Suprapubic skin (tissue), 4 donors: ENCODE results near the gene PCNX2. TPM values are rescaled to one million over a fixed set of nuclear protein-coding genes. Genes with fewer than 3 reads are reported as not detected.

Experiments used
- DNase-seq, 2 donors: peaks; one replicate each; pipeline ENCODE4 v3.0.0-alpha.2; 2019; ENCODE audit warnings: low spot score in 2 of 2
- H3K27ac ChIP-seq: fragments of 200-600 bp; sonication (generic); one replicate; pipeline ENCODE4 v1.5.1; 2019
- H3K27me3 ChIP-seq: fragments of 200-600 bp; sonication (generic); one replicate; pipeline ENCODE4 v1.5.1; 2019
- H3K36me3 ChIP-seq: fragments of 200-600 bp; sonication (generic); one replicate; pipeline ENCODE4 v1.5.1; 2019
- H3K4me1 ChIP-seq: fragments of 200-600 bp; sonication (generic); one replicate; pipeline ENCODE4 v1.5.1; 2019
- H3K4me3 ChIP-seq: fragments of 200-600 bp; sonication (generic); one replicate; pipeline ENCODE4 v1.5.1; 2019; ENCODE audit warnings: mild to moderate bottlenecking
- H3K9me3 ChIP-seq: fragments of 200-600 bp; sonication (generic); one replicate; pipeline ENCODE4 v1.5.1; 2019
- EP300 ChIP-seq: sonication (generic); formaldehyde crosslinking; IDR thresholded peaks from one replicate; pipeline ENCODE4 v1.6.1; 2017; ENCODE audit warnings: antibody characterized with exemption
- POLR2A ChIP-seq, 2 donors: fragments of 450-650 bp; IDR thresholded peaks; one replicate each; pipeline ENCODE4 v1.6.1; 2017; ENCODE audit warnings: antibody characterized with exemption in 2 of 2, mild to moderate bottlenecking in 2 of 2, moderate library complexity in 2 of 2
- POLR2AphosphoS5 ChIP-seq, 3 donors: sonication (generic); formaldehyde crosslinking; IDR thresholded peaks; one replicate each; pipeline ENCODE4 v1.6.1; 2017; ENCODE audit warnings: antibody characterized with exemption in 3 of 3
- WGBS: methylation state at CpG from one replicate; pipeline ENCODE4 v1.1.5; 2018; 5-methylcytosine and 5-hydroxymethylcytosine counted together
- total RNA-seq, 4 donors: library from RNA; depleted of rRNA; stranded (reverse); fragments of >200 nt; gene quantifications; one replicate each; pipeline ENCODE4 v1.1.0, GENCODE V29; 2016
- TF ChIP-seq, protein P1 (sequence below), 2 donors: fragments of 200-600 bp in 1 of 2; fragments of 450-650 bp in 1 of 2; sonication (generic) in 1 of 2; IDR thresholded peaks; one replicate each; pipeline ENCODE4 v1.5.1; 2016 to 2019; ENCODE audit warnings: antibody characterized with exemption in 2 of 2, mild to moderate bottlenecking in 1 of 2, moderate library complexity in 1 of 2

Gene PCNX2
- total RNA-seq, 4 donors from 2014 or later, result 8.9 to 21.4 (median 14.3) TPM

DNA sequence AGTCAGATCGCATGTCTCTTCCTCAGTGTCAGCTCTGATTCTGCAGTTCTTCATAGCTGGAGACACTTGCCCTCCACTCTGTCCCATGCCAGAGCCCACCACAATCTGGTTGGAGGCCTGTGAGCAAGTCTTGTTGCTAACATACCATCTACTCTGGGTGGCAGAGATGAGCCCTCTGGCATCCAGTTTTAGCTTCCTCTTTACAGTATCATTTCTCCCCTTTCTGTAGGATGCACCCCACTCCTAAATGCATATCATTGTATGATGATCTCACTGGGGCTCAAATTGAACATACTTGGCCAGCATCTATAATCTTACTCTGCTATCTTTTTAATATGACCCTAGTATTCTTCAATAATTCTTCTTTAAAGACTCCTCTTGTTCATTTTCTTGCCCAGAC, 16.9 kb downstream of the PCNX2 start:
- DNase-seq, result no peak
- H3K27me3 ChIP-seq, result no peaks in the 10 kb centered on the region
- 83% methylated on average over 1 of the region's 1 CpG for WGBS
- H3K36me3 ChIP-seq, result no peaks in the 10 kb centered on the region
- TF ChIP-seq, protein P1, sequence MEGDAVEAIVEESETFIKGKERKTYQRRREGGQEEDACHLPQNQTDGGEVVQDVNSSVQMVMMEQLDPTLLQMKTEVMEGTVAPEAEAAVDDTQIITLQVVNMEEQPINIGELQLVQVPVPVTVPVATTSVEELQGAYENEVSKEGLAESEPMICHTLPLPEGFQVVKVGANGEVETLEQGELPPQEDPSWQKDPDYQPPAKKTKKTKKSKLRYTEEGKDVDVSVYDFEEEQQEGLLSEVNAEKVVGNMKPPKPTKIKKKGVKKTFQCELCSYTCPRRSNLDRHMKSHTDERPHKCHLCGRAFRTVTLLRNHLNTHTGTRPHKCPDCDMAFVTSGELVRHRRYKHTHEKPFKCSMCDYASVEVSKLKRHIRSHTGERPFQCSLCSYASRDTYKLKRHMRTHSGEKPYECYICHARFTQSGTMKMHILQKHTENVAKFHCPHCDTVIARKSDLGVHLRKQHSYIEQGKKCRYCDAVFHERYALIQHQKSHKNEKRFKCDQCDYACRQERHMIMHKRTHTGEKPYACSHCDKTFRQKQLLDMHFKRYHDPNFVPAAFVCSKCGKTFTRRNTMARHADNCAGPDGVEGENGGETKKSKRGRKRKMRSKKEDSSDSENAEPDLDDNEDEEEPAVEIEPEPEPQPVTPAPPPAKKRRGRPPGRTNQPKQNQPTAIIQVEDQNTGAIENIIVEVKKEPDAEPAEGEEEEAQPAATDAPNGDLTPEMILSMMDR (IDR thresholded peaks at IDR 0.05), result no peak
- TF ChIP-seq POLR2AphosphoS5 (IDR thresholded peaks at IDR 0.05) (no peak), POLR2A (IDR thresholded peaks at IDR 0.05) (no peak), EP300 (no peak)
- no peak overlapping the region for H3K4me3 ChIP-seq
- H3K4me1 ChIP-seq, result no peaks in the 10 kb centered on the region
- H3K27ac ChIP-seq, result no peak overlapping the region
- no peaks in the 10 kb centered on the region for H3K9me3 ChIP-seq

- H3K9me3 ChIP-seq, result no peaks in the 10 kb centered on the region
- no peaks in the 10 kb centered on the region for H3K27me3 ChIP-seq
- H3K27ac ChIP-seq, result no peak overlapping the region
- TF ChIP-seq EP300 (no peak), POLR2A (IDR thresholded peaks at IDR 0.05) (no peak), POLR2AphosphoS5 (IDR thresholded peaks at IDR 0.05) (no peak)
- TF ChIP-seq, protein P1 (IDR thresholded peaks at IDR 0.05), result no peak
- no peak overlapping the region for H3K4me3 ChIP-seq
- H3K36me3 ChIP-seq, result no peaks in the 10 kb centered on the region
- WGBS, result 92% methylated on average over 7 of the region's 7 CpGs
- no peak for DNase-seq
- no peaks in the 10 kb centered on the region for H3K4me1 ChIP-seq
Observed at GRCh38 chr1:233277637-233278606, 17.6 kb downstream of the PCNX2 start.

- no peaks in the 10 kb centered on the region for H3K4me1 ChIP-seq
- H3K4me3 ChIP-seq, result no peak overlapping the region
- H3K27ac ChIP-seq, result no peak overlapping the region
- TF ChIP-seq POLR2A (IDR thresholded peaks at IDR 0.05), result no peak
- no peak for TF ChIP-seq POLR2AphosphoS5 (IDR thresholded peaks at IDR 0.05)
- TF ChIP-seq, protein P1 (IDR thresholded peaks at IDR 0.05), result no peak
- no peak for TF ChIP-seq EP300
- H3K27me3 ChIP-seq, result no peaks in the 10 kb centered on the region
- no peaks in the 10 kb centered on the region for H3K9me3 ChIP-seq
- WGBS, result 24% methylated on average over 2 of the region's 2 CpGs
- no peak for DNase-seq
- no peaks in the 10 kb centered on the region for H3K36me3 ChIP-seq
Observed at GRCh38 chr1:233269656-233270055, 25.9 kb downstream of the PCNX2 start.

DNA sequence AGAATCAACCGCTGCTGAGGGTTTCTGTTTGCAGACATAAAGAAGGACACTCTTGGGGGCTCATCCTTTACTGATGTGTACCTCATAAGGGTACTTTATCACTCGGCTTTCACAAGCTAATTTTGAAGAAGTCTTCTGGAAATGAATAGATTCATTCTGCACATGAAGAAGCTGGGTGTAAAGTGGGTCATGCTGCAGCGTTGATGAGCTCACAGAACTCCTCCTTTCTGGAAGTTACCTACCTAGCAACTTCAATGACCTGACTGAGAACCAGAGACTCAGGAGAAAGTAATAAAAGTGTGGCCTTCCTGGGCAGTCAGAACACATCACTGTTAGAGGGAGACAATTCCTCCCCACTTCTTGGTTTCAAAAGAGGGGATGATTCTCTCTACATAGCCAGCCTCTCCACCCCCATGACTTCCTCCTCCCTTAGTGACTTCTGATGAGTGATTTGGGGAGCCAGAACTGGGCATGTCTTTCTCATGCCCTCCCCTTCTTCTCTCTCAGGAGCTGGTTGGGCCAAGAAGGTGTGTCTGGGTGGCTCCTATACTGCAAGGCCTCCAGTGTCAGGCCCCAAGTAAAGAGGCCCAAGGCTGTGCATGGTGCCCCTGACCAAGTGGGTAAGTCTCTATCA, 27.0 kb downstream of the PCNX2 start:
- Histone ChIP-seq H3K27ac (no peak overlapping the region), H3K9me3 (no peaks in the 10 kb centered on the region), H3K27me3 (no peaks in the 10 kb centered on the region), H3K4me3 (no peak overlapping the region), H3K4me1 (no peaks in the 10 kb centered on the region), H3K36me3 (no peaks in the 10 kb centered on the region)
- DNase-seq, result no peak
- WGBS, result 95% methylated on average over 3 of the region's 3 CpGs
- TF ChIP-seq POLR2AphosphoS5 (IDR thresholded peaks at IDR 0.05) (no peak), EP300 (no peak), POLR2A (IDR thresholded peaks at IDR 0.05) (no peak)
- TF ChIP-seq, protein P1 (IDR thresholded peaks at IDR 0.05), result no peak

GRCh38 chr1:233261695-233262094, 33.8 kb downstream of the PCNX2 start:
- Histone ChIP-seq H3K9me3 (no peaks in the 10 kb centered on the region), H3K4me1 (no peaks in the 10 kb centered on the region), H3K27ac (no peak overlapping the region), H3K36me3 (peaks cover 10% of the 10 kb centered on the region), H3K4me3 (no peak overlapping the region), H3K27me3 (no peaks in the 10 kb centered on the region)
- no peak for DNase-seq
- 86% methylated on average over 5 of the region's 5 CpGs for WGBS
- TF ChIP-seq POLR2AphosphoS5 (IDR thresholded peaks at IDR 0.05) (no peak), POLR2A (IDR thresholded peaks at IDR 0.05) (no peak), EP300 (no peak)
- TF ChIP-seq, protein P1 (IDR thresholded peaks at IDR 0.05), result no peak
